Measurements from ENCODE around the gene TATDN3. TPM values are rescaled to one million over a fixed set of nuclear protein-coding genes. Genes with fewer than 3 reads are reported as not detected.
A peak's percentile ranks its signal among the peaks of the same experiment; 100 is the strongest.

TATDN3 gene
- total and polyA plus RNA-seq, 2 of the 4 experiments (the other 2 are of a cell fraction) = 4.9 to 12.0 TPM

GRCh38 chr1:212819726-212820125 lies 28.0 kb downstream of the TATDN3 start:
- CTCF ChIA-PET = no interaction called here
- Histone ChIP-seq H4K8ac (ENCODE audit: low read depth in 2 of 2, low read length in 2 of 2) (no peak overlapping the region), H2AFZ (replicated peaks; ENCODE audit: low read length, poor library complexity) (no peak overlapping the region), H3K4me1 (ENCODE audit: control insufficient read depth, insufficient read depth, low read length) (no peaks in the 10 kb centered on the region), H3K79me1 (ENCODE audit: low read depth in 1 of 2, low read length in 2 of 2) (no peaks in the 10 kb centered on the region), H3K4ac (ENCODE audit: low read depth, low read length) (no peak overlapping the region), H3K27ac (ENCODE audit: insufficient read depth, low read length) (no peak overlapping the region), H3K4me3 (ENCODE audit: insufficient read depth, low read depth, low read length) (no peak overlapping the region), H3K18ac (ENCODE audit: low read depth, low read length) (no peak overlapping the region), H3K9me1 (ENCODE audit: insufficient read depth, low read length) (no peaks in the 10 kb centered on the region), H2AK5ac (ENCODE audit: low read depth, low read length) (no peak overlapping the region), H4K91ac (ENCODE audit: insufficient read depth, low read depth, low read length) (no peak overlapping the region), H3K14ac (replicated peaks; ENCODE audit: low read depth, low read length) (no peak overlapping the region), H3K4me2 (ENCODE audit: low read depth, low read length) (no peak overlapping the region), H3K36me3 (ENCODE audit: control insufficient read depth, insufficient read depth, low read length) (no peaks in the 10 kb centered on the region), H3K23ac (ENCODE audit: low read depth, low read length) (no peak overlapping the region), H2BK120ac (ENCODE audit: low read depth, low read length) (no peak overlapping the region), H2BK5ac (ENCODE audit: low read depth, low read length, poor library complexity, severe bottlenecking) (no peak overlapping the region), H3K9ac (ENCODE audit: low read depth, low read length) (no peak overlapping the region), H3K56ac (ENCODE audit: extremely low read depth, insufficient read depth, low read length) (no peak overlapping the region), H4K20me1 (ENCODE audit: insufficient read depth, low read length) (no peaks in the 10 kb centered on the region), H4K5ac (ENCODE audit: low read depth, low read length) (no peak overlapping the region), H2BK20ac (ENCODE audit: low read depth, low read length) (no peak overlapping the region), H3K27me3 (ENCODE audit: control insufficient read depth, insufficient read depth, low read length) (no peaks in the 10 kb centered on the region), H2BK15ac (ENCODE audit: low read depth, low read length) (no peak overlapping the region), H2AK9ac (replicated peaks; ENCODE audit: low read depth, low read length, poor library complexity) (no peak overlapping the region), H3K9me3 (ENCODE audit: control insufficient read depth, insufficient read depth, low read length) (peaks cover 6% of the 10 kb centered on the region; the same call in 1 of the 2 replicates)
- DNase-seq (peak; percentile 26), ATAC-seq (ENCODE audit: low read depth) (no peak)
- BruUV-seq (replicated peaks) = no TSS peak
- intact Hi-C loops (cut with micrococcal nuclease) (loop anchor here (5.0 kb wide), 1 partner anchor 38 kb away; the partner anchor contains the start of gene FLVCR1), in situ Hi-C loops (cut with MboI; ENCODE audit: low sequenced_read_pairs) (loop anchor here (10.0 kb wide), 1 partner anchor 175 kb away; no protein-coding TSS in a partner anchor), dilution Hi-C loops (cut with HindIII; ENCODE audit: low sequenced_read_pairs, unreplicated experiment) (no loop called here)
- no peak for TF ChIP-seq MAZ (IDR thresholded peaks at IDR 0.05; ENCODE audit: borderline replicate concordance, low read depth, low read length)
- no peak for TF ChIP-seq BHLHE40 (IDR thresholded peaks at IDR 0.05; ENCODE audit: low read depth, low read length)
- no peak for TF ChIP-seq RAD21 (IDR thresholded peaks at IDR 0.05; ENCODE audit: low read length)
- TF ChIP-seq CEBPB (IDR thresholded peaks at IDR 0.05; ENCODE audit: low read depth, low read length) = no peak
- TF ChIP-seq RFX5 (IDR thresholded peaks at IDR 0.05; ENCODE audit: low read depth, low read length) = no peak
- no peak for TF ChIP-seq POLR2A (IDR thresholded peaks at IDR 0.05; ENCODE audit: low read depth, low read length)
- no peak for TF ChIP-seq FOS (IDR thresholded peaks at IDR 0.05; ENCODE audit: low read depth, low read length)
- no peak for TF ChIP-seq SMC3 (IDR thresholded peaks at IDR 0.05; ENCODE audit: low read depth, low read length)
- no peak for TF ChIP-seq NFE2L2 (IDR thresholded peaks at IDR 0.05; ENCODE audit: low read depth, low read length)
- TF ChIP-seq CHD1 (IDR thresholded peaks at IDR 0.05; ENCODE audit: low read depth, low read length) = no peak
- POLR2A ChIA-PET (ENCODE audit: unreplicated experiment) = no interaction called here
- no CpG with 5 or more reads among the region's 5 CpGs for WGBS, 2 experiments (ENCODE audit: extremely low coverage in 2 of 2, insufficient read length in 1 of 2)

Data from IMR-90 (cell line).